Measurements from ENCODE around the gene TUBB4B. TPM values are rescaled to one million over a fixed set of nuclear protein-coding genes. Genes with fewer than 3 reads are reported as not detected.

Gene TUBB4B
- total RNA-seq, 1 donor from 2014 or later = 245 TPM

GRCh38 chr9:137277329-137278041 is 36.4 kb downstream of the TUBB4B start, which contains the start of gene TOR4A:
TSS of gene TOR4A (plus strand) at chr9:137277726. CDS start at chr9:137278690, 964 bp downstream.
- peak; percentile 28 for TF ChIP-seq CTCF (IDR thresholded peaks at IDR 0.05; ENCODE audit: unreplicated experiment)
- no peak for DNase-seq (ENCODE audit: low spot score, unreplicated experiment)
- H3K36me3 Mint-ChIP-seq (ENCODE audit: insufficient read depth) = peaks cover 2% of the 10 kb centered on the region
- peak within 1 kb of the TSS; percentile 77 for H3K27ac Mint-ChIP-seq
- no peaks in the 10 kb centered on the region for H3K9me3 Mint-ChIP-seq (ENCODE audit: low read depth)
- H3K4me1 Mint-ChIP-seq (ENCODE audit: low read depth) = peaks cover 17% of the 10 kb centered on the region
- peak within 1 kb of the TSS; percentile 60 for H3K4me3 Mint-ChIP-seq (ENCODE audit: low read depth)
- H3K27me3 Mint-ChIP-seq = peaks cover under 1% of the 10 kb centered on the region

- TF ChIP-seq CTCF (IDR thresholded peaks at IDR 0.05; ENCODE audit: unreplicated experiment) = no peak
- peaks cover 19% of the 10 kb centered on the region for H3K4me1 Mint-ChIP-seq (ENCODE audit: low read depth)
- peak overlapping the region; percentile 45 for H3K27ac Mint-ChIP-seq
- peak overlapping the region; percentile 59 for H3K4me3 Mint-ChIP-seq (ENCODE audit: low read depth)
- H3K36me3 Mint-ChIP-seq (ENCODE audit: insufficient read depth) = peaks cover 3% of the 10 kb centered on the region
- no peaks in the 10 kb centered on the region for H3K9me3 Mint-ChIP-seq (ENCODE audit: low read depth)
- no peak for DNase-seq (ENCODE audit: low spot score, unreplicated experiment)
- peaks cover 3% of the 10 kb centered on the region for H3K27me3 Mint-ChIP-seq
Measured at GRCh38 chr9:137278061-137278701, 37.1 kb downstream of the TUBB4B start.

- H3K4me3 Mint-ChIP-seq (ENCODE audit: low read depth) = no peak overlapping the region
Measured at GRCh38 chr9:137278721-137279711, 37.9 kb downstream of the TUBB4B start.

GRCh38 chr9:137279741-137280473 is 38.8 kb downstream of the TUBB4B start:
- TF ChIP-seq CTCF (IDR thresholded peaks at IDR 0.05; ENCODE audit: unreplicated experiment) = no peak
- H3K4me1 Mint-ChIP-seq (ENCODE audit: low read depth) = peaks cover 19% of the 10 kb centered on the region
- no peak overlapping the region for H3K27ac Mint-ChIP-seq
- H3K4me3 Mint-ChIP-seq (ENCODE audit: low read depth) = no peak overlapping the region
- DNase-seq (ENCODE audit: low spot score, unreplicated experiment) = no peak
- H3K27me3 Mint-ChIP-seq = peaks cover 3% of the 10 kb centered on the region
- no peaks in the 10 kb centered on the region for H3K9me3 Mint-ChIP-seq (ENCODE audit: low read depth)
- peaks cover 2% of the 10 kb centered on the region for H3K36me3 Mint-ChIP-seq (ENCODE audit: insufficient read depth)

More at GRCh38 chr9:137278721-137279711, 37.9 kb downstream of the TUBB4B start:
- peaks cover 19% of the 10 kb centered on the region for H3K4me1 Mint-ChIP-seq (ENCODE audit: low read depth)
- DNase-seq (ENCODE audit: low spot score, unreplicated experiment) = no peak
- no peaks in the 10 kb centered on the region for H3K9me3 Mint-ChIP-seq (ENCODE audit: low read depth)
- peaks cover 3% of the 10 kb centered on the region for H3K36me3 Mint-ChIP-seq (ENCODE audit: insufficient read depth)
- TF ChIP-seq CTCF (IDR thresholded peaks at IDR 0.05; ENCODE audit: unreplicated experiment) = no peak
- no peak overlapping the region for H3K27ac Mint-ChIP-seq
- peaks cover 3% of the 10 kb centered on the region for H3K27me3 Mint-ChIP-seq
